Endothelial cell of umbilical vein (primary cell): Measurements from ENCODE around the gene TTLL5. TPM values are rescaled to one million over a fixed set of nuclear protein-coding genes. Genes with fewer than 3 reads are reported as not detected.

Experiments
- BruUV-seq: library from RNA; stranded (reverse); fragments of 400-500 nt; replicated peaks from 2 replicates; lab custom pipeline; 2021; lab: Mats Ljungman, UMichigan
- CTCF ChIA-PET: fragments of 300-600, 350-600 bp; sonication (Branson Sonifier 250); formaldehyde crosslinking; loops from one replicate; lab custom pipeline; 2021; ENCODE audit warnings: antibody characterized with exemption, inconsistent platforms; lab: Charles Lee
- POLR2A ChIA-PET: fragments of 300-600, 350-600 bp; sonication (Branson Sonifier 250); formaldehyde crosslinking; loops from one replicate; lab custom pipeline; 2021; ENCODE audit warnings: antibody characterized with exemption, inconsistent platforms; lab: Charles Lee
- DNase-seq: peaks from one replicate; pipeline ENCODE4 v3.0.0-alpha.2; 2011; ENCODE audit warnings: low read depth, low spot score
- FAIRE-seq: peaks from 2 replicates; lab custom pipeline; 2011; peaks lifted over from hg19 to GRCh38; lab: Jason Lieb, UNC
- H2AFZ ChIP-seq: 2 replicates; pipeline ENCODE4 v1.6.0; 2012; ENCODE audit warnings: low read depth, low read length, control low read depth, inconsistent platforms
- H3K27ac ChIP-seq: 2 replicates; pipeline ENCODE4 v1.5.1; 2011; ENCODE audit warnings: low read depth, mild to moderate bottlenecking, control low read depth, low read length, moderate library complexity; ENCODE audit not compliant: insufficient read depth
- H3K27me3 ChIP-seq, 2 experiments: 2 replicates each; pipeline versions ENCODE4 v1.6.0 to v1.6.1; 2011; ENCODE audit warnings: low read length in 2 of 2, mixed read lengths in 1 of 2; ENCODE audit not compliant: control insufficient read depth in 2 of 2, insufficient read depth in 2 of 2
- H3K36me3 ChIP-seq, 2 experiments: 2 replicates in 1 of 2; 3 replicates in 1 of 2; pipeline ENCODE4 v1.5.1; 2011; ENCODE audit warnings: low read length in 2 of 2, mild to moderate bottlenecking in 1 of 2, moderate library complexity in 1 of 2; ENCODE audit not compliant: control insufficient read depth in 2 of 2, insufficient read depth in 2 of 2; ENCODE audit errors: extremely low read depth in 1 of 2
- H3K4me1 ChIP-seq: 3 replicates; pipeline ENCODE4 v1.5.1; 2011; ENCODE audit warnings: mild to moderate bottlenecking, low read length; ENCODE audit not compliant: control insufficient read depth, insufficient read depth; ENCODE audit errors: extremely low read depth
- H3K4me2 ChIP-seq: 2 replicates; pipeline ENCODE4 v1.6.1; 2011; ENCODE audit warnings: low read length, control low read depth, mixed read lengths; ENCODE audit not compliant: insufficient read depth
- H3K4me3 ChIP-seq, 3 experiments: fragments of 200-600 bp in 1 of 3; sonication (generic), shearing (Covaris generic) in 1 of 3; replicated peaks in 1 of 3; 2 replicates each; pipeline ENCODE4 v1.5.1; 2011 to 2016; ENCODE audit warnings: control low read depth in 3 of 3, low read length in 3 of 3, mild to moderate bottlenecking in 2 of 3, inconsistent platforms in 1 of 3, low read depth in 1 of 3, moderate library complexity in 1 of 3; ENCODE audit not compliant: insufficient read depth in 1 of 3
- H3K79me2 ChIP-seq: 2 replicates; pipeline ENCODE4 v1.6.0; 2012; ENCODE audit warnings: low read length, inconsistent platforms; ENCODE audit not compliant: control insufficient read depth, insufficient read depth
- H3K9ac ChIP-seq: replicated peaks from 2 replicates; pipeline ENCODE3; 2011; ENCODE audit warnings: low read length, control low read depth; ENCODE audit not compliant: insufficient read depth; ENCODE audit errors: extremely low read depth
- H3K9me1 ChIP-seq: replicated peaks from 3 replicates; pipeline ENCODE4 v1.6.0; 2011; ENCODE audit warnings: mild to moderate bottlenecking, low read length; ENCODE audit not compliant: control insufficient read depth, insufficient read depth; ENCODE audit errors: extremely low read depth
- H3K9me3 ChIP-seq: replicated peaks from 2 replicates; pipeline ENCODE4 v1.5.1; 2012; ENCODE audit warnings: low read length, inconsistent platforms; ENCODE audit not compliant: control insufficient read depth, insufficient read depth
- H4K20me1 ChIP-seq: replicated peaks from 2 replicates; pipeline ENCODE3; 2011; ENCODE audit warnings: mild to moderate bottlenecking, low read length; ENCODE audit not compliant: control insufficient read depth, insufficient read depth; ENCODE audit errors: extremely low read depth
- FOS ChIP-seq: IDR thresholded peaks from 2 replicates; pipeline ENCODE4 v1.6.1; 2011; ENCODE audit warnings: mild to moderate bottlenecking, low read length, moderate library complexity, borderline replicate concordance; ENCODE audit not compliant: insufficient read depth
- GATA2 ChIP-seq: IDR thresholded peaks from 2 replicates; pipeline ENCODE4 v1.7.0; 2011; ENCODE audit warnings: low read depth, mild to moderate bottlenecking, moderate library complexity, mixed read lengths, low read length; ENCODE audit not compliant: insufficient read length, insufficient read depth
- MYC ChIP-seq: IDR thresholded peaks from one replicate; pipeline ENCODE4 v1.6.1; 2011; ENCODE audit warnings: mild to moderate bottlenecking, low read depth, low read length
- POLR2A ChIP-seq: IDR thresholded peaks from 2 replicates; pipeline ENCODE4 v1.6.1; 2012; ENCODE audit warnings: low read depth, mild to moderate bottlenecking, control low read depth, low read length
- POLR2AphosphoS5 ChIP-seq: IDR thresholded peaks from 2 replicates; pipeline ENCODE4 v1.6.1; 2012; ENCODE audit warnings: low read depth, mild to moderate bottlenecking, control low read depth, low read length, moderate library complexity; ENCODE audit not compliant: insufficient read depth
- dilution Hi-C: fragments of 300-500 bp; cut with MboI; formaldehyde crosslinking; loops from one replicate; pipeline ENCODE4 v1.15.0; 2019; ENCODE audit warnings: low sequenced_read_pairs; ENCODE audit not compliant: extremely low pct_ligation_motif_present
- intact Hi-C: fragments of 100-400 bp; cut with micrococcal nuclease; formaldehyde crosslinking; loops from one replicate; pipeline ENCODE4 v1.10.0; 2022
- polyA plus RNA-seq, 4 experiments: library from polyadenylated mRNA; depleted of rRNA in 3 of 4; stranded (reverse) in 3 of 4; unstranded in 1 of 4; fragments of >200 nt; gene quantifications; 2 replicates each; pipeline versions ENCODE4 v1.2.1 to v1.2.3, GENCODE V29; 2011 to 2012; ENCODE audit warnings: missing spikeins in 1 of 4
- total RNA-seq: library from RNA; stranded (reverse); gene quantifications from 2 replicates; pipeline ENCODE4 v1.2.3, GENCODE V29; 2021
- TF ChIP-seq, protein P1 (sequence below), 2 donors: IDR thresholded peaks; 1 replicate in 1 of 2; 2 replicates in 1 of 2; pipeline ENCODE4 v1.5.1; 2011; ENCODE audit warnings: low read length in 2 of 2, mild to moderate bottlenecking in 2 of 2, moderate library complexity in 2 of 2, control low read depth in 1 of 2, inconsistent platforms in 1 of 2, low read depth in 1 of 2; ENCODE audit not compliant: insufficient read depth in 1 of 2; ENCODE audit errors: extremely low read depth in 1 of 2

The TTLL5 gene
- total and polyA plus RNA-seq, 2 donors (not counting 3 experiments of a cell fraction or from before 2014, with no cell fraction given), result 33.2 to 93.6 TPM

DNA sequence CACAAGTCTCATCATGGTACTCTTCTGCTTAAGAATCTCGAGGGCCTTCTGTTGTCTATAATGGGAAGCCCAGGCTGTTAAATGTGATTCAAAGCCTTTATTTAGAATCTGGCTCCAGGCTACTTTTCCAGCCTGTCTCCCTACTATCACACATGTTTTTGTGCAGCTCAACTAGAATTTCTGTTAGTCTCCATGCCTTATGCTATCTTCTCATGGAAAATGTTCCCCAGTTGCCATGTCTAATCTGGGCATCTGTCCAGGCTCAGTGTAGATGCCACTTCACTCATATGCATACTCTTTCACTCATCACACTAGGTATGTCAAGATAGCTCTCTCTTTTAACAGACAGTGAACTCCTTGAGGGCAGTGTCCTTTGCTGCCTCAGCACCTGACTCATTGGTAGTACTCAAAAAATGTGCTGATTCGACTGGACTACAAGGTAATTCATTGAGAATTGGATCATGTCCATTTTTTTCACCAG lies 145.3 kb downstream of the TTLL5 start:
- FAIRE-seq (no peak), DNase-seq (no peak)
- Histone ChIP-seq H2AFZ (no peak overlapping the region), H3K9me3 (no peaks in the 10 kb centered on the region), H3K79me2 (no peaks in the 10 kb centered on the region), H3K36me3 (peaks cover 0 to 9% of the 10 kb centered on the region in 2 experiments), H3K9ac (no peak overlapping the region), H3K27ac (no peak overlapping the region), H3K4me2 (no peak overlapping the region), H3K4me3 (no peak overlapping the region), H4K20me1 (no peaks in the 10 kb centered on the region), H3K4me1 (no peaks in the 10 kb centered on the region), H3K27me3 (no peaks in the 10 kb centered on the region), H3K9me1 (no peaks in the 10 kb centered on the region)
- no TSS peak for BruUV-seq
- intact Hi-C loops, result no loop called here
- POLR2A ChIA-PET, result no interaction called here
- TF ChIP-seq FOS (no peak), POLR2AphosphoS5 (no peak), GATA2 (no peak), POLR2A (no peak), MYC (no peak)
- TF ChIP-seq, protein P1, sequence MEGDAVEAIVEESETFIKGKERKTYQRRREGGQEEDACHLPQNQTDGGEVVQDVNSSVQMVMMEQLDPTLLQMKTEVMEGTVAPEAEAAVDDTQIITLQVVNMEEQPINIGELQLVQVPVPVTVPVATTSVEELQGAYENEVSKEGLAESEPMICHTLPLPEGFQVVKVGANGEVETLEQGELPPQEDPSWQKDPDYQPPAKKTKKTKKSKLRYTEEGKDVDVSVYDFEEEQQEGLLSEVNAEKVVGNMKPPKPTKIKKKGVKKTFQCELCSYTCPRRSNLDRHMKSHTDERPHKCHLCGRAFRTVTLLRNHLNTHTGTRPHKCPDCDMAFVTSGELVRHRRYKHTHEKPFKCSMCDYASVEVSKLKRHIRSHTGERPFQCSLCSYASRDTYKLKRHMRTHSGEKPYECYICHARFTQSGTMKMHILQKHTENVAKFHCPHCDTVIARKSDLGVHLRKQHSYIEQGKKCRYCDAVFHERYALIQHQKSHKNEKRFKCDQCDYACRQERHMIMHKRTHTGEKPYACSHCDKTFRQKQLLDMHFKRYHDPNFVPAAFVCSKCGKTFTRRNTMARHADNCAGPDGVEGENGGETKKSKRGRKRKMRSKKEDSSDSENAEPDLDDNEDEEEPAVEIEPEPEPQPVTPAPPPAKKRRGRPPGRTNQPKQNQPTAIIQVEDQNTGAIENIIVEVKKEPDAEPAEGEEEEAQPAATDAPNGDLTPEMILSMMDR (IDR thresholded peaks at IDR 0.05; ENCODE audit: extremely low read depth in 1 of 2, insufficient read depth in 1 of 2, low read depth in 1 of 2, low read length in 2 of 2), result no peak
- dilution Hi-C loops, result no loop called here
- CTCF ChIA-PET, result interaction anchor here (1.1 to 1.3 kb wide), 2 partner anchors 100 to 176 kb away, joined by 3 read pairs; no protein-coding TSS in a partner anchor
